MM.1S (cell line): ENCODE data around the gene RBFOX2.

ENCODE experiments used
- DNase-seq: peaks from one replicate; pipeline ENCODE4 v3.0.0-alpha.2; 2015
- H2AFZ ChIP-seq: fragments of 300-600 bp; sonication (generic); 2 replicates; pipeline ENCODE4 v1.6.0; 2016; ENCODE audit warnings: antibody characterized with exemption, low read length
- H3F3A ChIP-seq: fragments of 300-600 bp; sonication (generic); 2 replicates; pipeline ENCODE4 v1.6.1; 2016; ENCODE audit warnings: mild to moderate bottlenecking, antibody characterized with exemption, low read length, moderate library complexity, mixed read lengths; ENCODE audit not compliant: insufficient read depth
- H3K27ac ChIP-seq: fragments of 300-600 bp; sonication (generic); 2 replicates; pipeline ENCODE4 v1.5.1; 2016; ENCODE audit warnings: mild to moderate bottlenecking, low read length
- H3K27me3 ChIP-seq: fragments of 300-600 bp; sonication (generic); replicated peaks from 2 replicates; pipeline ENCODE4 v1.6.0; 2016; ENCODE audit warnings: low read length; ENCODE audit not compliant: insufficient read depth
- H3K36me3 ChIP-seq: fragments of 300-600 bp; sonication (generic); replicated peaks from 2 replicates; pipeline ENCODE4 v1.6.1; 2016; ENCODE audit warnings: mild to moderate bottlenecking, low read length, mixed read lengths; ENCODE audit not compliant: insufficient read depth
- H3K4me1 ChIP-seq: fragments of 300-600 bp; sonication (generic); 2 replicates; pipeline ENCODE4 v1.6.1; 2016; ENCODE audit warnings: low read length, mixed read lengths
- H3K4me2 ChIP-seq: fragments of 300-600 bp; sonication (generic); 2 replicates; pipeline ENCODE4 v1.6.0; 2016; ENCODE audit warnings: low read depth, low read length
- H3K4me3 ChIP-seq: fragments of 300-600 bp; sonication (generic); 2 replicates; pipeline ENCODE4 v1.5.1; 2016; ENCODE audit warnings: low read length, mixed read lengths
- H3K79me2 ChIP-seq: fragments of 300-600 bp; sonication (generic); 2 replicates; pipeline ENCODE4 v1.6.1; 2016; ENCODE audit warnings: mixed run types, low read length, mixed read lengths
- H3K9ac ChIP-seq: fragments of 300-600 bp; sonication (generic); 2 replicates; pipeline ENCODE4 v1.6.1; 2016; ENCODE audit warnings: low read length, mixed read lengths
- H3K9me2 ChIP-seq: fragments of 300-600 bp; sonication (generic); replicated peaks from 2 replicates; pipeline ENCODE4 v1.6.1; 2016; ENCODE audit warnings: mild to moderate bottlenecking, low read length, mixed read lengths; ENCODE audit not compliant: insufficient read depth
- H3K9me3 ChIP-seq: fragments of 300-600 bp; sonication (generic); replicated peaks from 2 replicates; pipeline ENCODE4 v1.6.1; 2016; ENCODE audit warnings: mild to moderate bottlenecking, low read length, mixed read lengths; ENCODE audit not compliant: insufficient read depth
- H4K20me1 ChIP-seq: fragments of 300-600 bp; sonication (generic); 2 replicates; pipeline ENCODE4 v1.6.1; 2016; ENCODE audit warnings: mild to moderate bottlenecking, low read length, moderate library complexity, mixed read lengths; ENCODE audit not compliant: insufficient read depth
- EZH2 ChIP-seq: fragments of 300-600 bp; sonication (generic); optimal IDR thresholded peaks from 2 replicates; pipeline ENCODE3; 2017; ENCODE audit warnings: low read depth, mild to moderate bottlenecking, antibody characterized with exemption, low read length, mixed read lengths
- EZH2phosphoT487 ChIP-seq: fragments of 300-600 bp; sonication (generic); IDR thresholded peaks from 2 replicates; pipeline ENCODE4 v1.6.1; 2018; ENCODE audit warnings: antibody characterized with exemption, low read length
- TF ChIP-seq, protein P1 (sequence below): fragments of 300-600 bp; sonication (generic); IDR thresholded peaks from 2 replicates; pipeline ENCODE4 v1.5.1; 2016; ENCODE audit warnings: antibody characterized with exemption, low read length, mixed read lengths

RBFOX2 gene

DNA sequence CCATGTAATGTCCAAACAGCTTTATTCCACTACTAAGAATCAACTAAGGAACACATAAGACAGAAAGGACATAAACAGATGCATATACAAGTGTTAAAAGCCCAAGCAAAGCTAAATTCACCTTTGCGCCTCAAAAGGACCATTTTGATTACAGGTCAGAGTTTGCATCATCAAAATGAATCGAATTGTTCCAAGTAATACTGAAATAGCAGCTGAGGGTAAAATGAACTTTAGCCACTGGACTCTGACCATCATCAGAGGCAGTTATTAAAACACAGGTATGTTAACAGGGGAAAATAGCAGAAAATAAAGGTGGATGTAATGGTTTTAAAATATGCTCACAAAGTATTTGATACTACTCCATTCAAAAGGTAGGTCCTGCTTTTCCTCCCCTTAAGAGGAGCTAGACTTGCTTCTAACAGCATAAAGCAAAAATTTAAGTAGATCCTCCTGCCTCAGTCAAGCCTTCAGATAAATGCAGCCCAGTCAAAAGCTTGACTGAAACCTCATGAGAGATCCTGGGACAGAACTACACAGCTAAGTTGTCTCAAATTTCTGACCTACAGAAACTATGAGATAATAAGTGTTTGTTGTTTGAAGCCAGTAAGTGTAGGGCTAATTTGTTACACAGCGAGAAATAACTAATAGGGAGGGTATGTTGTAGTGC is 35.4 kb downstream of the RBFOX2 start:
- no peak overlapping the region for H2AFZ ChIP-seq
- H3K27ac ChIP-seq, result no peak overlapping the region
- DNase-seq, result no peak
- H3K4me1 ChIP-seq, result no peaks in the 10 kb centered on the region
- TF ChIP-seq, protein P1, sequence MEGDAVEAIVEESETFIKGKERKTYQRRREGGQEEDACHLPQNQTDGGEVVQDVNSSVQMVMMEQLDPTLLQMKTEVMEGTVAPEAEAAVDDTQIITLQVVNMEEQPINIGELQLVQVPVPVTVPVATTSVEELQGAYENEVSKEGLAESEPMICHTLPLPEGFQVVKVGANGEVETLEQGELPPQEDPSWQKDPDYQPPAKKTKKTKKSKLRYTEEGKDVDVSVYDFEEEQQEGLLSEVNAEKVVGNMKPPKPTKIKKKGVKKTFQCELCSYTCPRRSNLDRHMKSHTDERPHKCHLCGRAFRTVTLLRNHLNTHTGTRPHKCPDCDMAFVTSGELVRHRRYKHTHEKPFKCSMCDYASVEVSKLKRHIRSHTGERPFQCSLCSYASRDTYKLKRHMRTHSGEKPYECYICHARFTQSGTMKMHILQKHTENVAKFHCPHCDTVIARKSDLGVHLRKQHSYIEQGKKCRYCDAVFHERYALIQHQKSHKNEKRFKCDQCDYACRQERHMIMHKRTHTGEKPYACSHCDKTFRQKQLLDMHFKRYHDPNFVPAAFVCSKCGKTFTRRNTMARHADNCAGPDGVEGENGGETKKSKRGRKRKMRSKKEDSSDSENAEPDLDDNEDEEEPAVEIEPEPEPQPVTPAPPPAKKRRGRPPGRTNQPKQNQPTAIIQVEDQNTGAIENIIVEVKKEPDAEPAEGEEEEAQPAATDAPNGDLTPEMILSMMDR, result no peak
- TF ChIP-seq EZH2 (no peak), EZH2phosphoT487 (no peak)
- H3K79me2 ChIP-seq, result no peaks in the 10 kb centered on the region
- H3K36me3 ChIP-seq, result no peaks in the 10 kb centered on the region
- no peaks in the 10 kb centered on the region for H3K9me2 ChIP-seq
- H3K27me3 ChIP-seq, result no peaks in the 10 kb centered on the region
- no peaks in the 10 kb centered on the region for H4K20me1 ChIP-seq
- no peaks in the 10 kb centered on the region for H3F3A ChIP-seq
- no peaks in the 10 kb centered on the region for H3K9me3 ChIP-seq
- no peak overlapping the region for H3K4me2 ChIP-seq
- no peak overlapping the region for H3K9ac ChIP-seq
- H3K4me3 ChIP-seq, result no peak overlapping the region

DNA sequence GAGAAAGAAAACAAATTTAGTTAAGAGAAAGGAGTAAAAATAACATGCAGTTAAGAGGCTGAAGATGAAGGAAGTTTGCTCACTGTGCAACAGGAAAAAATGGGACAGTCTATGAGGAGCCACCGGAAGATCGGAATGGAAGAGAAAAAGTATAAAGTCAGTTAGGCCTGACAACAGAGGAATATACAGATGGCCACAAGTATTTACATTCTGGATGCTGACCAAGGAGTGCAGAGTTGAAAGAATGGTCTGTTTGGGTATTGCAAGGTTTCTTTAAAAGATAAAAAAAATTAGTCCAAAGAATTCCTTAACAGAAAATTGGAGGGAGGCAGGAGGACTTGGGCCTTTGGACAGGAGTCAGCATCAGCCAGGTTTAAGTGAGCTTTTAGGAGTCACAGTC is 37.5 kb downstream of the RBFOX2 start:
- H3K4me2 ChIP-seq, result no peak overlapping the region
- no peak for DNase-seq
- H3K36me3 ChIP-seq, result no peaks in the 10 kb centered on the region
- H3F3A ChIP-seq, result no peaks in the 10 kb centered on the region
- no peak overlapping the region for H3K9ac ChIP-seq
- H2AFZ ChIP-seq, result no peak overlapping the region
- H3K4me1 ChIP-seq, result no peaks in the 10 kb centered on the region
- H3K79me2 ChIP-seq, result no peaks in the 10 kb centered on the region
- H3K27ac ChIP-seq, result no peak overlapping the region
- TF ChIP-seq EZH2phosphoT487, result no peak
- TF ChIP-seq EZH2, result no peak
- no peaks in the 10 kb centered on the region for H3K9me3 ChIP-seq
- H3K9me2 ChIP-seq, result no peaks in the 10 kb centered on the region
- no peaks in the 10 kb centered on the region for H3K27me3 ChIP-seq
- no peak overlapping the region for H3K4me3 ChIP-seq
- no peaks in the 10 kb centered on the region for H4K20me1 ChIP-seq

DNA sequence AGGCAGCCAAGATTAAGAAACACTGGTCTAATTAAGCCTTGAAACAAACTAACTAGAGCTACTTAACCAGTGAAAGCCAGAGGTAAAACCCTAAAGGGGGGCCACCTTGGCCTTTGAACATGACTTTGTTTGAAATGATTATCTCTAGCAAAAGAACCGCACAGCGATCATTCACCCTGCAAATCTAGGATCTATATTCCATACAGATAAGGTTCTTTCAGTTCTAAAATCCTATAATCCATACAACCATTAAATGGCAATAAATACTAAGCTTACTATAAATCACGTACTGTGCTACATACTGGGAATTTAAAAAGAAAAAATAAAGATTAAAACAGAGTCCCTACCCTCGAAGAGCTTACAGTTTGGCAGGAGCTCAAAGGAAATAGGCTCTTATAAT is 40.6 kb downstream of the RBFOX2 start:
- DNase-seq, result no peak
- TF ChIP-seq EZH2phosphoT487 (no peak), EZH2 (no peak)
- TF ChIP-seq, protein P1, result no peak
- no peak overlapping the region for H3K4me2 ChIP-seq
- no peaks in the 10 kb centered on the region for H3K27me3 ChIP-seq
- H3K9me2 ChIP-seq, result no peaks in the 10 kb centered on the region
- H3K79me2 ChIP-seq, result no peaks in the 10 kb centered on the region
- H3F3A ChIP-seq, result no peaks in the 10 kb centered on the region
- H4K20me1 ChIP-seq, result no peaks in the 10 kb centered on the region
- H3K9me3 ChIP-seq, result no peaks in the 10 kb centered on the region
- H3K9ac ChIP-seq, result no peak overlapping the region
- H3K36me3 ChIP-seq, result no peaks in the 10 kb centered on the region
- H3K27ac ChIP-seq, result no peak overlapping the region
- no peaks in the 10 kb centered on the region for H3K4me1 ChIP-seq
- H3K4me3 ChIP-seq, result no peak overlapping the region
- H2AFZ ChIP-seq, result no peak overlapping the region

DNA sequence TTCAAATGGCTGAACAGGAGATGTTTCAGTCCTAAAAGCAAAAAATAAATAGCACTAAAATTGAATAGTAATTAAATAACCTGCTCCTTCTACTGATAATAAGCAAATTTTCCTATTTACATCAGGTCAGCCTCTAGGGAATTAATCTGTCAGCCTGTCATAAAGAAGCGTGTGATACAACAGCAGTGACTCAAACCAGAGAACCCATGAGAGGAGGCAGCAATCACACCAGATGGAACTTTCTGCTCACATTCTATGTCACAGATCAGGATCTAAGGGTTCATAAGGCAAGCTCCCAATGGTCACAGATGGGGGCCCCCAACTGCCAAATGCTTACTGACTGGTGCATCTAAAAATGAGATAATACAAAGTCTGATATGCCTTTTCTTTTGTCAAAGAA is 41.1 kb downstream of the RBFOX2 start:
- Histone ChIP-seq H3K9me3 (no peaks in the 10 kb centered on the region), H3K4me3 (no peak overlapping the region), H3K9me2 (no peaks in the 10 kb centered on the region), H3K27me3 (no peaks in the 10 kb centered on the region), H3K4me1 (no peaks in the 10 kb centered on the region), H4K20me1 (no peaks in the 10 kb centered on the region), H3K4me2 (no peak overlapping the region), H3F3A (no peaks in the 10 kb centered on the region), H3K27ac (no peak overlapping the region), H2AFZ (no peak overlapping the region), H3K79me2 (no peaks in the 10 kb centered on the region), H3K9ac (no peak overlapping the region), H3K36me3 (no peaks in the 10 kb centered on the region)
- no peak for DNase-seq
- no peak for TF ChIP-seq EZH2phosphoT487
- TF ChIP-seq, protein P1, result no peak
- TF ChIP-seq EZH2, result no peak
